ENCODE measurements around the gene C1orf159. TPM values are rescaled to one million over a fixed set of nuclear protein-coding genes. Genes with fewer than 3 reads are reported as not detected.

The C1orf159 gene
- total RNA-seq, 2 donors from 2014 or later: 13.4 to 17.1 TPM

DNA sequence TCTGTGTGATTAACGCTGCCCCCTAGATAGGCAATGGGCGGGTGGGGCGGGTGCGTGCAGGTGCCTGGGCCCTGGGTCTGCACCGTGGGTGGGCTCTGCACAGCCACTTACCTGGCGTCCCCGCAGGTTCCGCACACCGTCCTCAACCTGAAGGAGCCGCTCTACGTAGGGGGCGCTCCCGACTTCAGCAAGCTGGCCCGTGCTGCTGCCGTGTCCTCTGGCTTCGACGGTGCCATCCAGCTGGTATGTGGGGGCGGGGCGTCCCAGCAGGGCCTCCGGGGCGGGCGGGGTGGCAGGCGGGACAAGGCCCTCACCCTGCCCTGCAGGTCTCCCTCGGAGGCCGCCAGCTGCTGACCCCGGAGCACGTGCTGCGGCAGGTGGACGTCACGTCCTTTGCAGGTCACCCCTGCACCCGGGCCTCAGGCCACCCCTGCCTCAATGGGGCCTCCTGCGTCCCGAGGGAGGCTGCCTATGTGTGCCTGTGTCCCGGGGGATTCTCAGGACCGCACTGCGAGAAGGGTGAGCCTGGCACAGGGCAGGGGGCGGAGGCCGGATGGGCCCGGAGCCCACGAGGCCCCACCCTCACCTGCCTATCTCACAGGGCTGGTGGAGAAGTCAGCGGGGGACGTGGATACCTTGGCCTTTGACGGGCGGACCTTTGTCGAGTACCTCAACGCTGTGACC, 64.6 kb downstream of the C1orf159 start:
- H3K27ac Mint-ChIP-seq: no peak overlapping the region
- H3K4me1 Mint-ChIP-seq: no peaks in the 10 kb centered on the region
- no peaks in the 10 kb centered on the region for H3K27me3 Mint-ChIP-seq
- DNase-seq: no peak
- no peaks in the 10 kb centered on the region for H3K9me3 ChIP-seq (ENCODE audit: control insufficient read depth, low read length, poor library complexity, severe bottlenecking)
- H3K4me3 Mint-ChIP-seq: no peak overlapping the region
- no peak for ATAC-seq
- H3K36me3 Mint-ChIP-seq (ENCODE audit: low read depth): no peaks in the 10 kb centered on the region

DNA sequence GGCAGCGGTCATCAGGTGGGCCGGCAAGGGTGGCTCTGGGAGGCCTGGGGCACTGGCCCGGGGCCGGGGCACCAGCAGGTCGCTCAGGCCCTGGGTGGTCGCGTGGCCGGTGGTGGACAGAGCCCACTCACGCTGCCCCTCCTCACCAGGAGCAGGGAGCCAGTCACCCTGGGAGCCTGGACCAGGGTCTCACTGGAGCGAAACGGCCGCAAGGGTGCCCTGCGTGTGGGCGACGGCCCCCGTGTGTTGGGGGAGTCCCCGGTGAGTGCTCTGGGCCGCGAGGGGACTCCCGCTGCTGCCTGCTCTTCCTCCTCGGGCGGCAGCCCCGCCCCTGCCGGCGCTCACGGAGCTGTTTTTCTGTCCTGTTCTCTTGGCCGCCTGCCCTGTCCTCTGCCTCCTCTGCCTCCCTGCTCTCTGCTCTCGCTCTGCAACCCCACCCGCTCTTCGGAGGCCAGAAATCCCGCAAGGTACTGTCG, 65.3 kb downstream of the C1orf159 start:
- no peak for DNase-seq
- Mint-ChIP-seq H3K27ac (no peak overlapping the region), H3K27me3 (no peaks in the 10 kb centered on the region), H3K4me1 (no peaks in the 10 kb centered on the region), H3K4me3 (no peak overlapping the region), H3K36me3 (ENCODE audit: low read depth) (no peaks in the 10 kb centered on the region)
- no peaks in the 10 kb centered on the region for H3K9me3 ChIP-seq (ENCODE audit: control insufficient read depth, low read length, poor library complexity, severe bottlenecking)
- ATAC-seq: no peak

DNA sequence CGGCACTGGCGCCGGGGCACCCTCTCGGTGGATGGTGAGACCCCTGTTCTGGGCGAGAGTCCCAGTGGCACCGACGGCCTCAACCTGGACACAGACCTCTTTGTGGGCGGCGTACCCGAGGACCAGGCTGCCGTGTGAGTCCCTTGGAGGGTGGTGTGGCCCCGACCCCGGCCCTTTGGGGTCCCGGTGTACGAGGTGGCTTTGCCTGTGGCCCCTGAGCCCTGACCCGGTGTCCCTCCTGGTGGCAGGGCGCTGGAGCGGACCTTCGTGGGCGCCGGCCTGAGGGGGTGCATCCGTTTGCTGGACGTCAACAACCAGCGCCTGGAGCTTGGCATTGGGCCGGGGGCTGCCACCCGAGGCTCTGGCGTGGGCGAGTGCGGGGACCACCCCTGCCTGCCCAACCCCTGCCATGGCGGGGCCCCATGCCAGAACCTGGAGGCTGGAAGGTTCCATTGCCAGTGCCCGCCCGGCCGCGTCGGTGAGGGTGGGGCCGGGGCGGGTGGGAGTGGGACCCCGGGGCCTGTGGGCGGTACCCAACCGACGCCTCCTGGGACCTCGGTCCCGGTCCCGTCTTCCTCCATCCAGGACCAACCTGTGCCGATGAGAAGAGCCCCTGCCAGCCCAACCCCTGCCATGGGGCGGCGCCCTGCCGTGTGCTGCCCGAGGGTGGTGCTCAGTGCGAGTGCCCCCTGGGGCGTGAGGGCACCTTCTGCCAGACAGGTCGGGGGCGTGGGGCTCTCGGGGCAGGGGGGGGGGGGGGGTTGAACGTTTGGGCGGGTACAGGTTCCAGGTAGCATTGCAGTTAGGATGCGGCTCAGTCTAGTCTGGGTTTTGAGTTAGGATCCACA, 66.3 kb downstream of the C1orf159 start:
- no peaks in the 10 kb centered on the region for H3K27me3 Mint-ChIP-seq
- no peaks in the 10 kb centered on the region for H3K36me3 Mint-ChIP-seq (ENCODE audit: low read depth)
- H3K4me1 Mint-ChIP-seq: no peaks in the 10 kb centered on the region
- no peak for ATAC-seq
- H3K4me3 Mint-ChIP-seq: no peak overlapping the region
- DNase-seq: no peak
- H3K9me3 ChIP-seq (ENCODE audit: control insufficient read depth, low read length, poor library complexity, severe bottlenecking): no peaks in the 10 kb centered on the region
- H3K27ac Mint-ChIP-seq: no peak overlapping the region

- no peaks in the 10 kb centered on the region for H3K36me3 Mint-ChIP-seq (ENCODE audit: low read depth)
- DNase-seq: no peak
- no peaks in the 10 kb centered on the region for H3K9me3 ChIP-seq (ENCODE audit: control insufficient read depth, low read length, poor library complexity, severe bottlenecking)
- H3K27ac Mint-ChIP-seq: no peak overlapping the region
- no peaks in the 10 kb centered on the region for H3K27me3 Mint-ChIP-seq
- no peak for ATAC-seq
- H3K4me3 Mint-ChIP-seq: no peak overlapping the region
- H3K4me1 Mint-ChIP-seq: no peaks in the 10 kb centered on the region
Measured at GRCh38 chr1:1048765-1049164, 67.1 kb downstream of the C1orf159 start.

GRCh38 chr1:1047963-1048362, 67.9 kb downstream of the C1orf159 start:
- H3K27ac Mint-ChIP-seq: no peak overlapping the region
- no peaks in the 10 kb centered on the region for H3K36me3 Mint-ChIP-seq (ENCODE audit: low read depth)
- no peak overlapping the region for H3K4me3 Mint-ChIP-seq
- ATAC-seq (no peak), DNase-seq (no peak)
- H3K9me3 ChIP-seq (ENCODE audit: control insufficient read depth, low read length, poor library complexity, severe bottlenecking): no peaks in the 10 kb centered on the region
- no peaks in the 10 kb centered on the region for H3K27me3 Mint-ChIP-seq
- no peaks in the 10 kb centered on the region for H3K4me1 Mint-ChIP-seq

DNA sequence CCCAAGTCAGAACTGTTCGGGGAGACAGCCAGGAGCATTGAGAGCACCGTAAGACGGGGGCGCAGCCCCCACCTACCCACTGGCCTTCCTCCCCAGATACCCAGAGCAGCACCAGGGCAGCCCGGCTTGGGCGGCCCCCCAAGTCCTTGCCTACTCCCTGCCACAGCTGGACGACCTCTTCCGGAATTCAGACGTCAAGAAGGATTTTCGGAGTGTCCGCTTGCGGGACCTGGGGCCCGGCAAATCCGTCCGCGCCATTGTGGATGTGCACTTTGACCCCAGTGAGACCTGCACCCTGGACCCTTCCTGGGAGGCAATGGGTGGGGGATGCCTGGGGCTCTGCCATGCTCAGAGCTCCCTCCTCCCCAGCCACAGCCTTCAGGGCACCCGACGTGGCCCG, 68.5 kb downstream of the C1orf159 start:
- no peaks in the 10 kb centered on the region for H3K27me3 Mint-ChIP-seq

GRCh38 chr1:1046767-1047166, 69.1 kb downstream of the C1orf159 start:
- Mint-ChIP-seq H3K4me1 (no peaks in the 10 kb centered on the region), H3K36me3 (ENCODE audit: low read depth) (no peaks in the 10 kb centered on the region), H3K27ac (no peak overlapping the region), H3K27me3 (no peaks in the 10 kb centered on the region), H3K4me3 (no peak overlapping the region)
- ATAC-seq: no peak
- no peaks in the 10 kb centered on the region for H3K9me3 ChIP-seq (ENCODE audit: control insufficient read depth, low read length, poor library complexity, severe bottlenecking)
- no peak for DNase-seq

More for the DNA sequence above, 68.5 kb downstream of the C1orf159 start:
- H3K27ac Mint-ChIP-seq: no peak overlapping the region
- ATAC-seq (no peak), DNase-seq (no peak)
- H3K36me3 Mint-ChIP-seq (ENCODE audit: low read depth): no peaks in the 10 kb centered on the region
- no peaks in the 10 kb centered on the region for H3K4me1 Mint-ChIP-seq
- H3K4me3 Mint-ChIP-seq: no peak overlapping the region
- no peaks in the 10 kb centered on the region for H3K9me3 ChIP-seq (ENCODE audit: control insufficient read depth, low read length, poor library complexity, severe bottlenecking)

DNA sequence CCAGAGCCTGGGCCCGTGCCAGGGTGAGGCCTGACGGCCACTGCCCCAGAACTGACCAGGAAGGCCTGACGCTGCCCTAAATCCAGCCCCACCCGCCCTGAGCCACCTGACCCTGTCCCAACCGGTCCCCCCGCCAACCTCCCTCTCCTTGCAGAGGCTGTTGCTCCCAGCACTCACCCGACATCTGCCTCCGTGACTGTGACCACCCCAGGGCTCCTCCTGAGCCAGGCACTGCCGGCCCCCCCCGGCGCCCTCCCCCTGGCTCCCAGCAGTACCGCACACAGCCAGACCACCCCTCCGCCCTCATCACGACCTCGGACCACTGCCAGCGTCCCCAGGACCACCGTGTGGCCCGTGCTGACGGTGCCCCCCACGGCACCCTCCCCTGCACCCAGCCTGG, 69.6 kb downstream of the C1orf159 start:
- H3K4me1 Mint-ChIP-seq: no peaks in the 10 kb centered on the region
- no peaks in the 10 kb centered on the region for H3K9me3 ChIP-seq (ENCODE audit: control insufficient read depth, low read length, poor library complexity, severe bottlenecking)
- no peak overlapping the region for H3K4me3 Mint-ChIP-seq
- H3K27ac Mint-ChIP-seq: no peak overlapping the region
- ATAC-seq: no peak
- no peaks in the 10 kb centered on the region for H3K27me3 Mint-ChIP-seq
- no peak for DNase-seq
- no peaks in the 10 kb centered on the region for H3K36me3 Mint-ChIP-seq (ENCODE audit: low read depth)

DNA sequence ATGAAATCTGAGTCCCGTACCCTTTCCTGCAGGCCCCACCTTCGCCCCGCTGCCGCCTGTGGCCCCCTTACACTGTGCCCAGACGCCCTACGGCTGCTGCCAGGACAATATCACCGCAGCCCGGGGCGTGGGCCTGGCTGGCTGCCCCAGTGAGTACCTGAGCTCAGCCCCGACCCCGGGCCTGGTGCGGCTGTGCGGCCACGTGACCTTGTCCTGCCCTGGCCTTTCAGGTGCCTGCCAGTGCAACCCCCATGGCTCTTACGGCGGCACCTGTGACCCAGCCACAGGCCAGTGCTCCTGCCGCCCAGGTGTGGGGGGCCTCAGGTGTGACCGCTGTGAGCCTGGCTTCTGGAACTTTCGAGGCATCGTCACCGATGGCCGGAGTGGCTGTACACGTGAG, 70.8 kb downstream of the C1orf159 start:
- Mint-ChIP-seq H3K27ac (no peak overlapping the region), H3K4me3 (no peak overlapping the region), H3K27me3 (no peaks in the 10 kb centered on the region), H3K36me3 (ENCODE audit: low read depth) (no peaks in the 10 kb centered on the region), H3K4me1 (peaks cover 1% of the 10 kb centered on the region)
- ATAC-seq (no peak), DNase-seq (no peak)
- no peaks in the 10 kb centered on the region for H3K9me3 ChIP-seq (ENCODE audit: control insufficient read depth, low read length, poor library complexity, severe bottlenecking)

DNA sequence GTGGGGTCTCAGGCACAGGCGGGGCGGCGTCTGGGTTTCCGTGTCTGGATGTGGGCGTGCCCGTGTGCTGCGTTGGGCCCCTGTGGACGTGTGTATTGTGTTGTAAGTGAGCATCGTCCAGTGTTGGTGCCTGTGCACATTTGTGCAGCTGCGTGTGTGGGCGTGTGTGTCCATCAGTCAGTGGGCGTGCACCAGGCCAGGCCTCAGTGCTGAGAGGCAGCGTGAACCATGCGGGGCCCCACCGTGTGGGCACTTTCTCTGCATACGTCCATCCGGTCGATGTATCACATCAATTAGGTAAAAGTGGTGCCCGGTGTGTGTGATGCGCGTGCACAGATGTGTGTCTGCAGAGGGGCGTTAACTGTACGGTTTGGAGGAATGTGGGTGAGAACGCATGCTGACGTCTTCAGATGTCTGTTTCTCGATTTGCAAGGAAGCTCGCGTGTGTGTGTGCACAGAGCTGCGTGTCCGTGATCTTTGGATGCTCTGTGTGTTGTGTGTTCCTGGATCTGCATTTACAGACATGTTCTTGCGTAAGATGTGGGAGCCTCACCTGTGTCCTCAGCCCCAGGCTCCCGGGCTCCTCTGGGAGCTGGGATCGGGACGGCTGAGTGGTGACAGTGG, 71.3 kb downstream of the C1orf159 start:
- no peaks in the 10 kb centered on the region for H3K9me3 ChIP-seq (ENCODE audit: control insufficient read depth, low read length, poor library complexity, severe bottlenecking)
- no peaks in the 10 kb centered on the region for H3K36me3 Mint-ChIP-seq (ENCODE audit: low read depth)
- no peaks in the 10 kb centered on the region for H3K27me3 Mint-ChIP-seq
- no peak for DNase-seq
- no peak overlapping the region for H3K4me3 Mint-ChIP-seq
- ATAC-seq: no peak
- peaks cover 5% of the 10 kb centered on the region for H3K4me1 Mint-ChIP-seq
- H3K27ac Mint-ChIP-seq: no peak overlapping the region

GRCh38 chr1:1043921-1044320, 72.0 kb downstream of the C1orf159 start:
- H3K9me3 ChIP-seq (ENCODE audit: control insufficient read depth, low read length, poor library complexity, severe bottlenecking): no peaks in the 10 kb centered on the region
- Mint-ChIP-seq H3K27ac (no peak overlapping the region), H3K27me3 (peaks cover 4% of the 10 kb centered on the region), H3K4me3 (no peak overlapping the region), H3K4me1 (peaks cover 9% of the 10 kb centered on the region), H3K36me3 (ENCODE audit: low read depth) (no peaks in the 10 kb centered on the region)
- no peak for ATAC-seq
- no peak for DNase-seq

GRCh38 chr1:1043411-1043810, 72.5 kb downstream of the C1orf159 start:
- H3K27ac Mint-ChIP-seq: no peak overlapping the region
- H3K36me3 Mint-ChIP-seq (ENCODE audit: low read depth): no peaks in the 10 kb centered on the region
- peaks cover 9% of the 10 kb centered on the region for H3K27me3 Mint-ChIP-seq
- H3K4me1 Mint-ChIP-seq: peaks cover 12% of the 10 kb centered on the region
- no peak overlapping the region for H3K4me3 Mint-ChIP-seq
- no peaks in the 10 kb centered on the region for H3K9me3 ChIP-seq (ENCODE audit: control insufficient read depth, low read length, poor library complexity, severe bottlenecking)
- ATAC-seq (no peak), DNase-seq (no peak)

DNA sequence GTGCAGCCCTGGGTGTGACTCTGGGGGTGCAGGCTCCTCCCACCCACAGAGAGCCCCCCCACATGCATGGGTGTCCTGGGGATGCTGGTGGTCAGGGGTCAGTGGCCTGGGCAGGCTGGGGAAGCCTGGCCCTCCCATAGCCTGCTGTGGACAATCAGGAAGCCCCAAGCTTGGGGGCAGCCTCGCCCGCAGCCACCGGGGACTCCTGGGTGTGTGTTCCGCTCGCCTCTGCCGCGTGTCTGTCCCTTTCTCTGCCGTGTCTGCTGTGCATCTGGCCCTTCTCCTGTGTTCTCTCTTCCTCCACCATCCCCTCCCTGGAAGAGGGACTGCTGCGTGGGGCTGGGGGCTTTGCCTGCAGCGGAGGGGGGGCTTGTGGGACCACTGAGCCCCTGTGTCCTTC, 73.1 kb downstream of the C1orf159 start:
- Mint-ChIP-seq H3K36me3 (ENCODE audit: low read depth) (no peaks in the 10 kb centered on the region), H3K4me1 (peaks cover 14% of the 10 kb centered on the region), H3K27me3 (peaks cover 10% of the 10 kb centered on the region), H3K4me3 (no peak overlapping the region), H3K27ac (no peak overlapping the region)
- ATAC-seq (no peak), DNase-seq (no peak)
- H3K9me3 ChIP-seq (ENCODE audit: control insufficient read depth, low read length, poor library complexity, severe bottlenecking): no peaks in the 10 kb centered on the region

Data from T-helper 17 cell (primary cell).